GM19372 (cell line): ENCODE results near the gene PGR.
A peak's percentile ranks its signal among the peaks of the same experiment; 100 is the strongest.
"Not testable (repeated sequence)": the region's sequence is repeated elsewhere in the genome, so short reads cannot be mapped to it uniquely, and the experiment has no call there.

Source experiments
- ATAC-seq: cut with Tn5 transposase; IDR thresholded peaks from one replicate; pipeline ENCODE4 v1.9.1; 2021; ENCODE audit warnings: mild to moderate bottlenecking, low read depth, moderate library complexity; ENCODE audit not compliant: unreplicated experiment

Gene PGR

GRCh38 chr11:101013702-101014101, 115.9 kb downstream of the PGR start:
- not testable (repeated sequence) for ATAC-seq

GRCh38 chr11:101011881-101012280, 117.7 kb downstream of the PGR start:
- ATAC-seq = no peak

- no peak for ATAC-seq
These were observed 118.7 kb downstream of the PGR start for GRCh38 chr11:101010899-101011298.

- no peak for ATAC-seq
These were observed 119.9 kb downstream of the PGR start for GRCh38 chr11:101009690-101010055.

GRCh38 chr11:101008961-101009689, 120.5 kb downstream of the PGR start:
- ATAC-seq = no peak

GRCh38 chr11:101003468-101003867, 126.1 kb downstream of the PGR start:
- ATAC-seq = no peak

GRCh38 chr11:100999756-101000155, 129.9 kb downstream of the PGR start:
- ATAC-seq = no peak

GRCh38 chr11:100994966-100995365, 134.6 kb downstream of the PGR start:
- ATAC-seq = no peak

GRCh38 chr11:100991541-100991940, 138.1 kb downstream of the PGR start:
- no peak for ATAC-seq

GRCh38 chr11:100990931-100991330, 138.7 kb downstream of the PGR start:
- ATAC-seq = no peak

GRCh38 chr11:100984668-100985067, 144.9 kb downstream of the PGR start:
- ATAC-seq = peak; percentile 74

- no peak for ATAC-seq
These were observed 148.3 kb downstream of the PGR start for GRCh38 chr11:100981196-100981824.

GRCh38 chr11:100980156-100980555, 149.5 kb downstream of the PGR start:
- no peak for ATAC-seq
